ENCODE results near the gene CAMK2A. TPM values are rescaled to one million over a fixed set of nuclear protein-coding genes. Genes with fewer than 3 reads are reported as not detected.

Gene CAMK2A
- total and polyA plus RNA-seq, 2 of the 4 experiments (the other 2 are of a cell fraction) = 0.18 to 0.19 TPM

- ATAC-seq (ENCODE audit: low read depth) (no peak), DNase-seq (no peak)
- Histone ChIP-seq H3K23ac (ENCODE audit: low read depth, low read length) (no peak overlapping the region; the same call in 1 of the 2 replicates), H4K8ac (ENCODE audit: low read depth in 2 of 2, low read length in 2 of 2) (no peak overlapping the region), H4K5ac (ENCODE audit: low read depth, low read length) (no peak overlapping the region), H3K18ac (ENCODE audit: low read depth, low read length) (no peak overlapping the region), H2BK5ac (ENCODE audit: low read depth, low read length, poor library complexity, severe bottlenecking) (no peak overlapping the region), H3K9me3 (ENCODE audit: control insufficient read depth, insufficient read depth, low read length) (no peaks in the 10 kb centered on the region), H3K36me3 (ENCODE audit: control insufficient read depth, insufficient read depth, low read length) (no peaks in the 10 kb centered on the region), H3K9me1 (ENCODE audit: insufficient read depth, low read length) (peaks cover 15% of the 10 kb centered on the region), H3K27me3 (ENCODE audit: control insufficient read depth, insufficient read depth, low read length) (no peaks in the 10 kb centered on the region), H2AFZ (replicated peaks; ENCODE audit: low read length, poor library complexity) (no peak overlapping the region), H3K56ac (ENCODE audit: extremely low read depth, insufficient read depth, low read length) (no peak overlapping the region), H3K27ac (ENCODE audit: insufficient read depth, low read length) (no peak overlapping the region), H2AK5ac (ENCODE audit: low read depth, low read length) (no peak overlapping the region), H2BK120ac (ENCODE audit: low read depth, low read length) (no peak overlapping the region), H3K4ac (ENCODE audit: low read depth, low read length) (no peak overlapping the region), H4K20me1 (ENCODE audit: insufficient read depth, low read length) (no peaks in the 10 kb centered on the region), H3K4me3 (ENCODE audit: insufficient read depth, low read depth, low read length) (no peak overlapping the region), H3K79me1 (ENCODE audit: low read depth in 1 of 2, low read length in 2 of 2) (no peaks in the 10 kb centered on the region), H3K14ac (replicated peaks; ENCODE audit: low read depth, low read length) (no peak overlapping the region), H2BK15ac (ENCODE audit: low read depth, low read length) (no peak overlapping the region), H4K91ac (ENCODE audit: insufficient read depth, low read depth, low read length) (no peak overlapping the region), H2AK9ac (replicated peaks; ENCODE audit: low read depth, low read length, poor library complexity) (no peak overlapping the region), H3K9ac (ENCODE audit: low read depth, low read length) (no peak overlapping the region), H3K4me2 (ENCODE audit: low read depth, low read length) (no peak overlapping the region), H3K4me1 (ENCODE audit: control insufficient read depth, insufficient read depth, low read length) (no peaks in the 10 kb centered on the region), H2BK20ac (ENCODE audit: low read depth, low read length) (no peak overlapping the region)
- dilution Hi-C loops (cut with HindIII; ENCODE audit: low sequenced_read_pairs, unreplicated experiment) (no loop called here), in situ Hi-C loops (cut with MboI; ENCODE audit: low sequenced_read_pairs) (no loop called here), intact Hi-C loops (cut with micrococcal nuclease) (no loop called here)
- ChIA-PET POLR2A (ENCODE audit: unreplicated experiment) (no interaction called here), CTCF (no interaction called here)
- no TSS peak for BruUV-seq (replicated peaks)
- TF ChIP-seq BHLHE40 (IDR thresholded peaks at IDR 0.05; ENCODE audit: low read depth, low read length) = no peak
- TF ChIP-seq MXI1 (IDR thresholded peaks at IDR 0.05; ENCODE audit: borderline replicate concordance, low read depth, low read length) = no peak
- no peak for TF ChIP-seq RFX5 (IDR thresholded peaks at IDR 0.05; ENCODE audit: low read depth, low read length)
- TF ChIP-seq MAZ (IDR thresholded peaks at IDR 0.05; ENCODE audit: borderline replicate concordance, low read depth, low read length) = no peak
- TF ChIP-seq CTCF (conservative IDR thresholded peaks at IDR 0.05; ENCODE audit: low read depth, low read length) = no peak
- TF ChIP-seq CEBPB (IDR thresholded peaks at IDR 0.05; ENCODE audit: low read depth, low read length) = no peak
- no peak for TF ChIP-seq ELK1 (IDR thresholded peaks at IDR 0.05; ENCODE audit: borderline replicate concordance, low read depth, low read length)
- TF ChIP-seq CHD1 (IDR thresholded peaks at IDR 0.05; ENCODE audit: low read depth, low read length) = no peak
- TF ChIP-seq POLR2A (IDR thresholded peaks at IDR 0.05; ENCODE audit: low read depth, low read length) = no peak
- no peak for TF ChIP-seq SMC3 (IDR thresholded peaks at IDR 0.05; ENCODE audit: low read depth, low read length)
- no peak for TF ChIP-seq FOS (IDR thresholded peaks at IDR 0.05; ENCODE audit: low read depth, low read length)
- no peak for TF ChIP-seq USF2 (IDR thresholded peaks at IDR 0.05; ENCODE audit: low read depth, low read length)
- no peak for TF ChIP-seq RAD21 (IDR thresholded peaks at IDR 0.05; ENCODE audit: low read length)
- TF ChIP-seq RCOR1 (IDR thresholded peaks at IDR 0.05; ENCODE audit: insufficient replicate concordance, low read length) = no peak
- TF ChIP-seq NFE2L2 (IDR thresholded peaks at IDR 0.05; ENCODE audit: low read depth, low read length) = no peak
- no peak for TF ChIP-seq MAFK (IDR thresholded peaks at IDR 0.05; ENCODE audit: low read depth, low read length)
- no CpG with 5 or more reads among the region's 3 CpGs for WGBS, 2 experiments (ENCODE audit: extremely low coverage in 2 of 2, insufficient read length in 1 of 2)
Observed at GRCh38 chr5:150283904-150284303, 5.7 kb downstream of the CAMK2A start.

Data from IMR-90 (cell line).